Muscle of leg (tissue), 11 donors: ENCODE results near the gene NOP53. TPM values are rescaled to one million over a fixed set of nuclear protein-coding genes. Genes with fewer than 3 reads are reported as not detected.

ENCODE experiments used
- DNase-seq: peaks from one replicate; pipeline ENCODE4 v3.0.0; 2013
- H3K27ac ChIP-seq: one replicate; pipeline ENCODE4 v1.5.1; 2013; ENCODE audit warnings: mild to moderate bottlenecking, low read length, control low read depth
- H3K27me3 ChIP-seq: one replicate; pipeline ENCODE4 v1.6.1; 2013; ENCODE audit warnings: low read length; ENCODE audit not compliant: control insufficient read depth, insufficient read depth
- H3K36me3 ChIP-seq: one replicate; pipeline ENCODE4 v1.6.1; 2013; ENCODE audit warnings: low read length; ENCODE audit not compliant: control insufficient read depth, insufficient read depth
- H3K4me1 ChIP-seq: one replicate; pipeline ENCODE4 v1.6.1; 2013; ENCODE audit warnings: low read length; ENCODE audit not compliant: control insufficient read depth, insufficient read depth
- H3K4me3 ChIP-seq: one replicate; pipeline ENCODE4 v1.5.1; 2013; ENCODE audit warnings: low read length, control low read depth
- H3K9me3 ChIP-seq: replicated peaks from 2 replicates; pipeline ENCODE4 v1.6.1; 2013; ENCODE audit warnings: low read depth, low read length; ENCODE audit not compliant: control insufficient read depth
- WGBS: methylation state at CpG from one replicate; pipeline ENCODE4 v1.1.5; 2013; ENCODE audit warnings: missing lambda C conversion rate; ENCODE audit not compliant: insufficient coverage; 5-methylcytosine and 5-hydroxymethylcytosine counted together
- polyA plus RNA-seq, 8 donors: library from polyadenylated mRNA; unstranded; fragments of 120-200 nt; gene quantifications; one replicate each; pipeline versions ENCODE4 v1.2.1 to v1.2.3, GENCODE V29; 2013; ENCODE audit warnings: inconsistent platforms in 1 of 8, low replicate concordance in 1 of 8; ENCODE audit not compliant: insufficient read length in 8 of 8, insufficient read depth in 1 of 8
- total RNA-seq: library from RNA; stranded (reverse); fragments of 120-200 nt; gene quantifications from one replicate; pipeline ENCODE4 v1.2.4, GENCODE V29; 2013

The NOP53 gene
- total and polyA plus RNA-seq, 9 donors = 216 to 635 (median 586) TPM

DNA sequence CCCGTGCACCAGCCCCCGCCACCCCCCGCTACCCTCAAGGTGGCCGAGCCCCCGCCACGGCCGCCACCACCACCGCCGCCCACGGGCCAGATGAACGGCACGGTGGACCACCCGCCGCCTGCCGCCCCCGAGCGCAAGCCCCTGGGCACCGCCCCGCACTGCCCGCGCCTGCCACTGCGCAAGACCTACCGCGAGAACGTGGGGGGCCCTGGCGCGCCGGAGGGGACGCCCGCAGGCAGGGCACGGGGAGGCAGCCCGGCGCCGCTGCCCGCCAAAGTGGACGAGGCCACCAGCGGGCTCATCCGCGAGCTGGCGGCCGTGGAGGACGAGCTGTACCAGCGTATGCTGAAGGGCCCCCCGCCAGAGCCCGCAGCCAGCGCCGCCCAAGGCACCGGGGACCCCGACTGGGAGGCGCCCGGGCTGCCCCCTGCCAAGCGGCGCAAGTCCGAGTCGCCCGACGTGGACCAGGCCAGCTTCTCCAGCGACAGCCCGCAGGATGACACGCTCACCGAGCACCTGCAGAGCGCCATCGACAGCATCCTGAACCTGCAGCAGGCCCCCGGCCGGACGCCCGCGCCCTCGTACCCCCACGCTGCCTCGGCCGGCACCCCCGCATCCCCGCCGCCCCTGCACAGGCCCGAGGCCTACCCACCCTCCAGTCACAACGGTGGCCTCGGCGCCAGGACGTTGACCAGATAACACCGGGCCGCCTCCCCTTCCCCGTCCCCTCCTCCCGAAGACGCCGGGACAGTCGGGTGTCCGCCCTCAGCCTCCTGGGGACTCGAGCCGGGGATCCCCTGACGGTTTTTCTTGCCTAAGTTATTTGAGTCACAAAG is 43.4 kb upstream of the NOP53 start:
- no peak overlapping the region for H3K4me3 ChIP-seq
- peaks cover 45% of the 10 kb centered on the region for H3K36me3 ChIP-seq
- peaks cover under 1% of the 10 kb centered on the region for H3K27me3 ChIP-seq
- peaks cover 2% of the 10 kb centered on the region for H3K4me1 ChIP-seq
- WGBS = 92% methylated on average over 80 of the region's 91 CpGs
- DNase-seq = no peak
- no peak overlapping the region for H3K27ac ChIP-seq
- H3K9me3 ChIP-seq = peaks cover 2% of the 10 kb centered on the region

DNA sequence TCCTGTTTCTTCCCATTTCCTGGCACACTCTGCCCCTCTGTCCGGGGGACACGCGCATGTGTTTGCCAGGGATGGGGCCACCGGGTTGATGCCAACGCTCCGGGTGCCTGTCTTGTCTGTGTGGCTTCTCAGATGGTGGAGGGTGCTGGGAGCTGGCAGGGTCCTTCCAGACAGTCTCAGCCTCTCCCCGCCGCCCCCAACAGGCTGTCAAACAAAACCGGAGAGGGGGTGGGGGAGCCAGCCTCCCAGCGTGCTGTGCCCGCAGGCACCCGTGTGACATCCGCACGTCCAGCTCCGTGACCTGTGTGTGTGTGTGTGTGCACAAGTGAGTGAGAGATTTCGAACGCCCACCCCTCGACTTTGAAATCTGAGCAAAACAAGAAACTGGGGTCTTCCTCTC is 42.7 kb upstream of the NOP53 start:
- DNase-seq = no peak
- peaks cover 2% of the 10 kb centered on the region for H3K4me1 ChIP-seq
- no peak overlapping the region for H3K4me3 ChIP-seq
- peaks cover 45% of the 10 kb centered on the region for H3K36me3 ChIP-seq
- WGBS = 82% methylated on average over 5 of the region's 18 CpGs
- peaks cover 2% of the 10 kb centered on the region for H3K9me3 ChIP-seq
- H3K27ac ChIP-seq = no peak overlapping the region
- peaks cover 3% of the 10 kb centered on the region for H3K27me3 ChIP-seq

DNA sequence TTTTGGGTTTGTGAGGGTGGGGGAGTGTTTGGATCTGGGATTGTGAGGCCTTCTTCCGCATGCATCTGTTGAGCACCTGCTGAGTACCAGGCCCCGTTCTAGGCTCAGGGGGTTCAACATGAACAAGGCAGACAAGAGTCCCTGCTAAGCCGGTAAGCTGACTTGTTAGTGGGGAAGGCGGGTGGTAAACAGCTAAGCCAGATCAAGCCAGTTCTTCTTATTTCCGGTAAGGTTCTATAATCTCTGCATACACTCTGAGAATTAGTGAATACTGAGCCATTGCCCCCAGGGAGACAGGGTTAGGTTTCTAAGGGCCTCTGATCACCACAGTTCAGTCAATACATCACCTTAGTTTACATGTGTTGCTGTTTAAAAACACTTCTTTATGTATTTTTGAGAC is 42.0 kb upstream of the NOP53 start:
- DNase-seq = no peak
- peaks cover 43% of the 10 kb centered on the region for H3K36me3 ChIP-seq
- 89% methylated on average over 3 of the region's 5 CpGs for WGBS
- peaks cover 3% of the 10 kb centered on the region for H3K27me3 ChIP-seq
- H3K4me1 ChIP-seq = no peaks in the 10 kb centered on the region
- no peak overlapping the region for H3K27ac ChIP-seq
- H3K9me3 ChIP-seq = peaks cover 2% of the 10 kb centered on the region
- no peak overlapping the region for H3K4me3 ChIP-seq

DNA sequence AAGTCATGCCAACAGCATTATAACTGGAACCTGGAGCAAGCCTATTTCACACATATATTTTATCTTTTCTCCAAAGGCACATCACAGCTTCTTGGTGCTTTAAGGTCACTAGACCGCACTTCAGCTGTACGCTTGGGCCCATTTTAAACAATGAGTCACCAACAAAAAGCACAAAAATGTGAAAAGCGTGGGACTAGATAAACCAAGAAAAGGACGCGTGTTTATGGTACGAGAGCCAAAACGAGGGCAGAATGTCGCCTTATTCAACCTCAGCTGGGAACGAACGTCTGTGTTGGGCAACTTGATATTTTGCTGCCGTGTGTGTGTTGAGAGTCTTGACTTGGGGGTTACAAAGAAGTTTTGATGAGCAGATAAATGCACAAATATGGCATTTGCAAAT is 41.3 kb upstream of the NOP53 start:
- Histone ChIP-seq H3K9me3 (peaks cover 2% of the 10 kb centered on the region), H3K36me3 (peaks cover 36% of the 10 kb centered on the region), H3K27ac (no peak overlapping the region), H3K4me3 (no peak overlapping the region), H3K4me1 (no peaks in the 10 kb centered on the region), H3K27me3 (peaks cover 3% of the 10 kb centered on the region)
- WGBS = 90% methylated on average over 11 of the region's 11 CpGs
- DNase-seq = no peak

DNA sequence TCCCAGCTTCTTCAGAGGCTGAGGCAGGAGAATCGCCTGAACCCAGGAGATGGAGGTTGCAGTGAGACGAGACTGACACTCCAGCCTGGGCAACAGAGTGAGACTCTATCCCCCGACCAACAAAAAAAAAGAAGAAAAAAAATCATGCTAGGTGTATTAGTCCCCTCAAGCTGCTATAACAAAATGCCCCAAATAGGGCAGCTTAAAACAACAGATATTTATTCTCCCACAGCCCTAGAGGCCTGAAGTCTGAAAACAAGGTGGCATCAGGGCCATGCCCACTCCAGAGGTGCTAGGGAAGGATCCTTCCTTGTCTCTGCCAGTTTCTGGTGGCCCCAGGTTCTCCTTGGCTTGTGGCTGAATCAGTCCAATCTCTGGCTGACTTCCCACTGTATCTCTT is 40.7 kb upstream of the NOP53 start:
- DNase-seq = no peak
- H3K36me3 ChIP-seq = peaks cover 30% of the 10 kb centered on the region
- no CpG with 5 or more reads among the region's 3 CpGs for WGBS
- no peak overlapping the region for H3K27ac ChIP-seq
- H3K9me3 ChIP-seq = peaks cover 2% of the 10 kb centered on the region
- no peaks in the 10 kb centered on the region for H3K4me1 ChIP-seq
- peaks cover 3% of the 10 kb centered on the region for H3K27me3 ChIP-seq
- no peak overlapping the region for H3K4me3 ChIP-seq

DNA sequence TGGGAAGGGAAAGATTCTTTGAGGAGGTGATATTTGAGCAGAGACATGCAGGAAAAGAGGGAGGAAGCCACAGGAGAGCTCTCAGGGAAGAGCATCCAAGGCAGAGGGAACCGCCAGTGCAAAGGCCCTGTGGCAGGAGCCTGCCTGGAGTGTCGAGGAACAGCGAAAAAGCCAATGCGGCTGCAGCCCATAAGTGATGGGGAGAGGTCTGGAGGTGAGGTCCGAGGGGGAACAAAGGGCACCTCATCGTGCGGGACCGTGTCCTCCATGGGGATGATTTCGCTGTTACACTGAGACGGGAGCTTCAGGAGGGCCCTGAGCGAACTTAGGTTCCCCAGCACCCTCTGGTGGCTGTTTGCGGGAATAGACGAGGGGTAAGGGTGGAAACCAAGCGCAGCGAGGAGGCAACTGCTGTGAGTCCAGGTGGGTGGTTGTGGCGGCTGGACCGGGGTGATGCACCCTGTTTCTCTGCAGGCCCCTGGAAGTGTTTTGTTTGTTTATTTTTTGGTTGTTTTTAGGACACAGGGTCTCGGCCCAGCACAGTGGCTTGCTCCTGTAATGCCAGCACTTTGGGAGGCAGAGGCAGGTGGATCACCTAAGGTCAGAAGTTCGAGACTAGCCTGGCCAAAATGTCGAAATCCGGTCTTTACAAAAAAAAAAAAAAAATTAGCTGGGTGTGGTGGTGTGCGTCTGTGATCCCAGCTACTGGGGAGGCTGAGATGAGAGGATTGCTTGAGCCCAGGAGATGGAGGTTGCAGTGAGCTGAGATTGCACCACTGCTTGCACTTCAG is 38.0 kb upstream of the NOP53 start:
- DNase-seq = peak; percentile 66
- no peaks in the 10 kb centered on the region for H3K4me1 ChIP-seq
- no peak overlapping the region for H3K4me3 ChIP-seq
- peaks cover 13% of the 10 kb centered on the region for H3K36me3 ChIP-seq
- peaks cover 2% of the 10 kb centered on the region for H3K9me3 ChIP-seq
- H3K27me3 ChIP-seq = peaks cover 3% of the 10 kb centered on the region
- WGBS = 20% methylated on average over 20 of the region's 22 CpGs
- no peak overlapping the region for H3K27ac ChIP-seq

DNA sequence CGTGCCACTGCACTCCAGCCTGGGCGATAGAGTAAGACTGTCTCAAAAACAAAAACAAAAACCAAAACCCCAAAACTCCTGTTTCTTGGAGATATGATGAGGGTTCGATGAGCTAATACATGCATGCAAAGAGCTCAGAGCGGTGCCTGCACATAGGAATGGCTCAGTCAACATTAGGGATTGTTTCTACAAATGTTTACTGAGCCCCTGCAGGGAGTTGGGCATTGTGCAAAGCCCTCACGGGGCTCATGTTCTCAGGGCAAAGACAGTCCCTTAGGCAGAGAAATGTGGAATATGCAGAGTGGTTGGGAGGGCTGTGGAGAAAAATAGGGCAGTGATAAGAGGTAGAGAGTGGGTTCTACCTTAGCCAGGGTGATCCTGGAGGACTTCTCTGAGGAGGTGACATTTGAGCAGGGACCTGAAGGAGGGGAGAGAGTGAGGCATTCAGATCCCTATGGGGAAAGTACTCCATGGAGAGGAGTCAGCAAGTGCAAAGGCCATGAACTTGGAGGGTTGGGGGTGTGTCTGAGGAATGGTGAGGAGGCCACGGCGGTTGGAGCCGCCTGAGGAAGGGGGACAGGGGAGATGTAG is 33.6 kb upstream of the NOP53 start:
- Histone ChIP-seq H3K36me3 (peaks cover 15% of the 10 kb centered on the region), H3K27ac (no peak overlapping the region)
- 76% methylated on average over 6 of the region's 8 CpGs for WGBS

DNA sequence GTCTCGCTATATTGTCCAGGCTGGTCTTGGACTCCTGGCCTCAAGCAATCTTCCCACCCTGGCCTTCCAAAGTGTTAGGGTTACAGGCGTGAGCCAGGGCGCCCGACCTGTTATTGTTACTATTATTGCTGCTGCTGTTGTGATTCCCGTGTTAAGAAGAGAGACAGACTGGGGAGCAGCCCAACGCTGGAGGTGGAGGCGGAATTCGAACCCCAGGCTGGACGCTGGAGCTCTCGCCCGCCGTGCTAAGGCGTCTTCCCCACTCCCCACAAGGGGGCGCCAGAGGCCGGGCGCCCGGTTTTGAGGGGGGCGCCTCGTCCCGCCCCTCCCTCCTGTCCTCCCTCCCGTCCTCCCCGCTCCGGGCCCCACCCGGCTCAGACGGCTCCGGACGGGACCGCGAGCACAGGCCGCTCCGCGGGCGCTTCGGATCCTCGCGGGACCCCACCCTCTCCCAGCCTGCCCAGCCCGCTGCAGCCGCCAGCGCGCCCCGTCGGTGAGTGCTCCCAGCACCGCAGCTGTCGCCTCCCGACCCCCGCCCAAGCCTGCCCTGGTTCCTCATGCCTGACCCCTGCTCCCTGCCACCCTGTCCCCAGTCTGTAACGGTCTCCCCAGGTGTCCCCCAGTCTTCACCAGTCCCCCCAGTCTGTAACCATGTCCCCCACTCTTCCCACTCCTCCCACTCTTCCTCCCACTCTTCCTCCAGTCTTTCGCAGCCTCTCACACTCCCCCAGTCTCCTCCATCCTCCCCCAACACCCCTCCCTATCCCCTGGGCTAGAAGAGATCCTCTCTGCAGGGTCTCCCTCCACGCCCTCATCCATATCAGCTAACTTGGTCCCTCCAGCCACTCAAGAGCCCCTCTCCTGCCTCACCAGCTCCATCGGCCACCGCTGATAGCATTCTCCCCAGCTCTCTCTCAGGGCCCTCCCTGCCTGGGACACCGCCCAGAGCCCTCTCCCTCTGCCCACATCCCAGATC is 32.0 kb upstream of the NOP53 start, which contains the start of gene EHD2:
EHD2 (plus strand) TSS at position 377 of the 976 bp plus-strand sequence. CDS start 3,191 bp downstream, outside the sequence.
- H3K36me3 ChIP-seq = peaks cover 25% of the 10 kb centered on the region
- H3K4me3 ChIP-seq = peak within 1 kb of the TSS; percentile 87
- peaks cover 35% of the 10 kb centered on the region for H3K4me1 ChIP-seq
- H3K9me3 ChIP-seq = peaks cover 4% of the 10 kb centered on the region
- peak within 1 kb of the TSS; percentile 83 for H3K27ac ChIP-seq
- 2% methylated on average over 48 of the region's 52 CpGs for WGBS
- no peaks in the 10 kb centered on the region for H3K27me3 ChIP-seq
- peak; percentile 91 for DNase-seq

More for the DNA sequence above, 33.6 kb upstream of the NOP53 start:
- peaks cover 3% of the 10 kb centered on the region for H3K27me3 ChIP-seq
- peaks cover 21% of the 10 kb centered on the region for H3K4me1 ChIP-seq
- H3K4me3 ChIP-seq = no peak overlapping the region
- no peak for DNase-seq
- peaks cover 4% of the 10 kb centered on the region for H3K9me3 ChIP-seq

DNA sequence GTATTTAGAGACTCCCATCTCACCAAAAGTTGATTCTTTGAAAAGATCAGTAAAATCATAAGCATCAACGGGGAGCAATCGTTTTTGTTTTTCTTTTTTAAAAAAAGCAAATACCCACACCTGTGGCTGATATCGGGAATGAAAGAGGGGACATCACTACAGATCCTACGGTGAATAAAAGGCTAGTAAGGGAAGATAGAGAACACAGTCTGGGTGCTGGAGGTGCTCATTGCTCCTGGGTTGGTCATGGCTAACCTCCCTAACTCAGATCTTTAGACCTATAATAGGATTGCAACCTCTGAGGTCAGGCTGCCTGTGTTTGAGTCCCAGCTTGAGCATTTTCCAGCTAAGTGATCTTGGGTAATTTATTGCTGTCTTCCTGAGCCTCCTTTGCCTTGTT is 31.0 kb upstream of the NOP53 start:
- Histone ChIP-seq H3K36me3 (peaks cover 26% of the 10 kb centered on the region), H3K27ac (peak overlapping the region; percentile 83), H3K27me3 (no peaks in the 10 kb centered on the region), H3K4me3 (peak overlapping the region; percentile 87), H3K4me1 (peaks cover 45% of the 10 kb centered on the region), H3K9me3 (peaks cover 4% of the 10 kb centered on the region)
- WGBS = no CpG with 5 or more reads among the region's 4 CpGs
- DNase-seq = peak; percentile 45
